HG02763 (cell line): ENCODE results near the gene CCDC87.
"Not testable (repeated sequence)": the region's sequence is repeated elsewhere in the genome, so short reads cannot be mapped to it uniquely, and the experiment has no call there.

Experiments
- ATAC-seq: cut with Tn5 transposase; IDR thresholded peaks from one replicate; pipeline ENCODE4 v1.9.1; 2021; ENCODE audit warnings: mild to moderate bottlenecking, moderate library complexity; ENCODE audit not compliant: unreplicated experiment

CCDC87 gene

DNA sequence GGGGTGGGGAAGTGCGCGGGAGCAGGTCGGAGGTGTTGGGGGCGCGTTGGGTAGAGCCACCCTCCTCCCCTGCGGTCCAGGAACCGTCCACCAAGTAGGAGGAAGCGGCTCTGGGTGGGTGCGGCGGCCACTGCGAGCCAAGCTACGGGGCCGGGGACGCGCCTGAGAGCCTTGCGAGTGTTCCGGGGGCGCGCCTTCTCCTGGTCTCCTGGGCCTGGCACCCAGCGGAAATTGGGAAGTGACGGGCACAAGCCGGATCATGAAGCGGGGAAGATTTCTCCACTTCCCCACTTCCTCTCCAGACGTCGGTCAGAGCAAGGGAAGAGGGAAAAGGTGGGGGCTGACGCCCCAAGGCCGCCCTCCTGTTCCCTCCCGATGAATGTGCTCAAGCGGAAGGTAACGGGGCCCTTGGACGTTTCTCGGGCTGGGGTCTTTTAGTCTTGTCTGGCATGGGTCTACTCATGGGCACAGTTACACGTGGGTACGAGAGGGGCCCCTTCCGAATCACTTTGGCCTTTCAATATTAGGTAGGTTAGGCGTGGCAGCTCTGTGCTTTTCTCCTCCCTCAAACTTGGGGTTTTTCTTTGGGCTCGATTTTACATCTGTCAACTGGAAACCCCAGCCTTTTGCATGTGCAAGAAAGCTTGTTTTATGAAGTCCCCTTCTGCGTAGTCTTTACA lies 24.4 kb upstream of the CCDC87 start:
- ATAC-seq = no peak

DNA sequence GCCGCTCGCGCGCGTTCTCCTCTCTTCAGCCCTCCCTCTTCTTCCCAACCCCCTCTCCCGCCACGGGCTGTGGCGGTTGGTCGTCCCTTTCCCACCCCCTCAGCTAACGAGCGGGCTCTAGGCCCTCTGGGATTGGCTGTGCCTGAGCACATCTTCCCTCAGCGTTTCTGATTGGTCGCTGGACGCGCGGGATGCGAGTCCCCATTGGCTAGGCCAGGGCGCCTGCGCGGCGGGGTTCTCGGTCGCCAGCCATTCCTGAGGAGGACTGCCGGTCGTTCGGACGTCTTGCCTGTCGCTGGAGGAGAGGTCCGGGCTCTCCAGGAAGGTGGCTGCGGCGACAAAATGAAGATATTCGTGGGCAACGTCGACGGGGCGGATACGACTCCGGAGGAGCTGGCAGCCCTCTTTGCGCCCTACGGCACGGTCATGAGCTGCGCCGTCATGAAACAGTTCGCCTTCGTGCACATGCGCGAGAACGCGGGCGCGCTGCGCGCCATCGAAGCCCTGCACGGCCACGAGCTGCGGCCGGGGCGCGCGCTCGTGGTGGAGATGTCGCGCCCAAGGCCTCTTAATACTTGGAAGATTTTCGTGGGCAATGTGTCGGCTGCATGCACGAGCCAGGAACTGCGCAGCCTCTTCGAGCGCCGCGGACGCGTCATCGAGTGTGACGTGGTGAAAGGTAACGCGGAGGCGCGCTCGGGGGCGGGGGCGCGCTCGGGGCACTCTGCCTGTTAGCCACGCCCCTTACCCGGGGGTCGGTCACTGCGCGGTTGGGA lies 23.7 kb upstream of the CCDC87 start, which contains the start of gene RBM14:
TSS of gene RBM14 (plus strand) at position 252 of the 776 bp plus-strand sequence. CDS start at position 343, 91 bp downstream.
- ATAC-seq = peak; percentile 91

DNA sequence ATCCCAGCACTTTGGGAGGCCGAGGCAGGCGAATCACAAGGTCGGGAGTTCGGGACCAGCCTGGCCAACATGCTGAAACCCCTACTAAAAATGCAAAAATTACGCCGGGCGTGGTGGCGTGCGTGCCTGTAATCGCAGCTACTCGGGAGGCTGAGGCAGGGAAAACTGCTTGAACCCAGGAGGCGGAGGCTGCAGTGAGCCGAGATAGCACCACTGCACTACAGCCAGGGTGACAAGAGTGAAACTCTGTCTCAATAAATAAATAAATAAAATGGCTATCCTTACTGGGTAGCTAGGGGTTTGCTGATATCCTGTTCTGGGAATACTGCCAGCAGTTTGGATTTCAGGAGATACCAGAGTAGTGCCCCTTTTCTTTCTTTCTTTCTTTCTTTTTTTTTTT lies 21.2 kb upstream of the CCDC87 start:
- no peak for ATAC-seq

DNA sequence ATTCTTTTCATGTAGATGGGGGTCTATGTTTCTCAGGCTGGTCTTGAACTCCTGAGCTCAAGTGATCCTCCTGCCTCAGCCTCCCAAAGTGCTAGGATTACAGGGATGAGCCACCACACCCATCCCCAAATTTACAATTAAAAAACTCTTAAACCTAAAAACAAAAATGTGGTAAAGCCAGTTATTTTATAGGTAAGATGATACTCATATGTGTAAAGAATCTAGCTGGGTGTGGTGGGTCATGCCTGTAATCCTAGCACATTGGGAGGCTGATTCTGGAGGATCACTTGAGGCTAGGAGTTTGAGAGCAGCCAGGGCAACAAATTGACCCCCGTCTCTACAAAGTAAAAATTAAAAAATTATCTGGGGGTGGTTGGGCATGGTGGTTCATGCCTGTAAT lies 19.6 kb upstream of the CCDC87 start:
- ATAC-seq = no peak

DNA sequence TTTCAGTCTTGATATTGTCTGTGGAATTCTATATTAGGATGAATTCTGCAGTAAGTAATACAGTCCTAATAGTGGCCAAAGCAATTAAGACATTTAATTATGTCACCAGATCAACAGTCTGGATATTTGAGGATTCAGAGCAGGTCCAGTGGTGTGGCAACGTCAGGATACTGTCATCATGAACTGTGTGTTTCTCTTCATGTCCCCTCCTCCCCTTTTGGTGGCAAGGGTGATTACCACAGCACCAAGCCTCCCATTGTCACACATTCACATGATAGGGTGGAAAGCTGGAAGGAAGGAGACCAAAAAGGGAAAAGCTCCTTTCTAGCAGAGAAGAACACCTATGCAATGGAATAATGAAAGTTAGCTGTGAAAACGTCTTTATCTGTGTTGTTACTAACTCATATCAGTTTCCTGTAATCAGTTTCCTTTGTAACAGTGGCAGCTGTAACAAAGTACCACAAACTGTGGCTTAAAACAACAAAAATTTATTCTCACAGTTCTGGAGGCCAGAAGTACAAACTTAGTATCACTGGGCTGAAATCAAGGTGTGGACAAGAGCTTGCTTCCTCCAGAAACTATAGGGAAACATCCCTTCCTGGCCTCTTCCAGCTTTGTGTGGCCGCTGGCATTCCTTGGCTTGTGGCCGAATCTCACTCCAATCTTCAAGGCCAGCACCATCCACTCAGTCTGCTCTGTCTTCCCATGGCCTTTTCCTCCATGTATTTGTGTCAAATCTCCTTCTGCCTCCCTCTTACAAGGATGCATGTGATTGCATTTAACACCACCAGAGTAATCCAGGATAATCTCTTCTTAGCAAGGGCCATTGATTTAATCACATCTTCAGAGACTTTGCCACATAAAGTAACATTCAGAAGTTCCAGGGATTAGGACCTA lies 17.1 kb upstream of the CCDC87 start:
- ATAC-seq = no peak

DNA sequence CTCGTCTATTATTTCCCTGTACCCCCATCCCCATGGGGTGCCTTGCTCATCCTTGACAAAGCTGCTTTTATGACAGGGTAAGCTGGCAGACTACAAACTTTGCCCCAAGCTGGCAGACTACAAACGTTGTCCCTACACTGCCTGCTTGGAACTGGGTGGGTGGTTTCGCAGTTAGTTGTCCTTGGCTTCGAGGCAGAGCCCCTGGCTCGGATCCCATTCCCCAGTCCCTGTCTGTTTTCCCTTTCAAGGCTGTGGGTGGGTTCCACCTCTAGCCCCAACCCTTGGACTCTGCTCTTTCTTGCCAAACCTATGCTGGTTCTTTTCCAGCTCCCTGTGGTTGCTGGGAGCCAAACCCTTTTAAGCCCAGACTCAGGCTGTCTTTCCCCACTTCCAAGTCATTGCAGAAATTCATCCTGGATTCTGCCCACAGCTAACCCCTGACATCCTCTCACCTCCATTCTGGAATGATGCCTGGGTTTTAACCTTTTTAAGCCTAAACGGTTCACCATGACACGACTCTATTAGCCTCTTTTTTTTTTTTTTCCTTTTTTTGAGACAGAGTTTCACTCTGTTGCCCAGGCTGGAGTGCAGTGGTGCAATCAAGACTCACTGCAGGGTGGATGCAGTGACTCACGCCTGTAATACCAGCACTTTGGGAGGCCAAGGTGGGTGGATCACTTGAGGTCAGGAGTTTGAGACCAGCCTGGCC lies 14.4 kb upstream of the CCDC87 start:
- no peak for ATAC-seq

DNA sequence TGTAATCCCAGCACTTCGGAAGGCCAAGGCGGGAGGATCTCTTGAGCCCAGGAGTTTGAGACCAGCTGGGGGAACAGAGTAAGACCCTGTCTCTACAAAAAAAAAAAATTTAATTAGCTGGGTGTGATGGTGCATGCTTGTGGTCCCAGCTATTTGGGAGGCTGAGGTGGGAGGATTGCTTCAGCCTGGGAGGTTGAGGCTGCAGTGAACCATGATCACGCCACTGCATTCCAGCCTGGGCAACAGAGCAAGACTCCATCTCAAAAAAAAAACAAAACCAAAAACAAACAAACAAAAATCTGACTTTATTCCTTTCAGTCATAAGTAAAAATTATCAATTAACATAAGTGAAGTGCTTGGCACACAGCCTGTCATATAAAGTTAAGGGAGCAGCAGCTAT lies 13.7 kb upstream of the CCDC87 start:
- ATAC-seq = not testable (repeated sequence)

DNA sequence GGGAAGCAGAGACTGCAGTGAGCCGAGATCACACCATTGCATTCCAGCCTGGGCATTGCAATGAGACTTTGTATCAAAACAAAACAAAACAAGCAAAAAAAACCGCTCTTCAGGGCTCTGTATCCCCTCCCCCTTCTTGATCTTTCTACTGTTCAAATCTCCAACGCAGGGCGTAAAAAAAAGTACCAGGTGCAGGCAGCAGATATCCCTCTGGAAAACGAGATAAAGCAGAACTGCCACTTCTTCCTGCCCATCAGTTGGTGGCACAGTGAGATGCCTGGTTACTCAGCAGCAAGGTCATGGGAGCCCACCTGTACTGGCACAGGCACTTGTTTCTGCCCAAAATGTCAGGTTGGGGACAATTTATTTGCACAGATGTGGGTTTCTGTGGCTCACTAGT lies 11.3 kb upstream of the CCDC87 start:
- no peak for ATAC-seq

DNA sequence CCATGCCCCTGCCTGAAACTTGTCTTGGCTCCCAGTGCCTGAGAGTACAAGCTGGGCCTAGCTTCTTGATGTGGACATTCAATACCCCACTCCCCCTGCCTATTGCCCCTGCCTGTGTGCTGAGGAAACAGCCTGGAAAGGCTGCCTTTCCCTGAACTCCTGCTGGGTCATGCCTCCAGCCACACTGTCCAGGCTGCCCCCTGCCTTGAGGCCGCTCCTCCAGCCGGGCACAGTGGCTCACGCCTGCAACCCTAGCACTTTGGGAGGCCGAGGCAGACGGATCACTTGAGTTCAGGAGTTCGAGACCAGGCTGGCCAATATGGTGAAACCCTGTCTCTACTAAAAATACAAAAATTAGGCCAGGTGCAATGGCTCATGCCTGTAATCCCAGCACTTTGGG lies 10.2 kb upstream of the CCDC87 start:
- no peak for ATAC-seq

DNA sequence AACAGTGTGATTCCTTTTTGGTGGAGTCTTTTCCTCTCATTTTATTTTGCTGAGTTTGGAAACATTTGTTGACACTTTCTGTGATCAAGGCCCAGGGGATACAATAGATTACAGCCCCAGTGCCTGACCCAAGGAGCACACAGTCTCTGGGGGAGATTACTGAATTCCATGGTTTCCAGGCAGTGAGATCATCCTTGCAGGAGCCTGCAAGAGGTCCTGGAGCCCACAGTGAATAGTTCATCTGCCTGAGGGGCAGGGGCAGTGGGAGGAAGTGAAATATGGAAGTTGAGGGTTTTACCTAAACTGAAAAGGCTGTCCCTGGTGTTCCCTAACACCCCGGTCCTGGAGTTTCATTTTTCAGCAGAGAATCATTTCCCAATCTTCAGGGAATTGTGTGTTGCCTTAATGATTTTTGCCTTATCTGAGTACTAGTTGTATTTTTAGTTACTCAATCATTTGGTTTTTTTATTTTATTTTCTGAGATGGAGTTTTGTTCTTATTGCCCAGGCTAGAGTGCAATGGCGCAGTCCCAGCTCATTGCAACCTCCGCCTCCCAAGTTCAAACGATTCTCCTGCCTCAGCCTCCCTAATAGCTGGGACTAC lies 7.9 kb upstream of the CCDC87 start:
- ATAC-seq = no peak

DNA sequence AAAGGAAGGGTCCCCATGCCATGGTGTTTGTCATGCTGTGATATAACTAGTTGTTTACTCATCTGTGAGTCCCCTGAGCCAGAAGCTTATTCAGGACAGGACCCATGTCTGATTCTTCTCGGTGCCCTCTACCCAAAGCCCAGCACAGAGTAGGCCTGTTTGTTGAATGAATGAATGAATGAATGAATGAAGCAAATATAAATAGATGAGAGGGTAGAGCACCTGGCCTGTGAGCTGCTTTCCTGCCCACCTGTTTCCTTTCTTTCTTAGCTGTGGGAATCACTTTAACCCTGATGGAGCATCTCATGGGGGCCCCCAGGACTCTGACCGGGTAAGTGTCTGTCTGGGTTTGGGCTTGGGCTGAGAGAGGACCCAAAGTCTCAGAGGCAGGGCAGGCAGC lies 7.4 kb upstream of the CCDC87 start:
- no peak for ATAC-seq

DNA sequence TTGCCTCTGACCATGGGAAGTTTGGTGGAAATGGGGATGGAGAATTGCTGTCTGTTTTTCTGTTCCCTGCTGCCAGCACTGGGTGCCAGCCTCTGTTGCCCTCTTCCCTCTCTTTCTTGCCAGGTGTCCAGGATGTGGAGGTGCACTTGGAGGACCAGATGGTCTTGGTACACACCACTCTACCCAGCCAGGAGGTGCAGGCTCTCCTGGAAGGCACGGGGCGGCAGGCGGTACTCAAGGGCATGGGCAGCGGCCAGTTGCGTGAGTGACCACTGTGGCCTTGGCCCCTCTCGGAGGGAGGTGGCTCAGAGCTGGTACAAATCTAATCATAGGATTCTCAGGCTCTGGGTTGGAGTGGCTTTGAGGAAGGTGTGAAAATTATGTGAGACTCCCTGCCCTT lies 6.1 kb upstream of the CCDC87 start:
- ATAC-seq = no peak

DNA sequence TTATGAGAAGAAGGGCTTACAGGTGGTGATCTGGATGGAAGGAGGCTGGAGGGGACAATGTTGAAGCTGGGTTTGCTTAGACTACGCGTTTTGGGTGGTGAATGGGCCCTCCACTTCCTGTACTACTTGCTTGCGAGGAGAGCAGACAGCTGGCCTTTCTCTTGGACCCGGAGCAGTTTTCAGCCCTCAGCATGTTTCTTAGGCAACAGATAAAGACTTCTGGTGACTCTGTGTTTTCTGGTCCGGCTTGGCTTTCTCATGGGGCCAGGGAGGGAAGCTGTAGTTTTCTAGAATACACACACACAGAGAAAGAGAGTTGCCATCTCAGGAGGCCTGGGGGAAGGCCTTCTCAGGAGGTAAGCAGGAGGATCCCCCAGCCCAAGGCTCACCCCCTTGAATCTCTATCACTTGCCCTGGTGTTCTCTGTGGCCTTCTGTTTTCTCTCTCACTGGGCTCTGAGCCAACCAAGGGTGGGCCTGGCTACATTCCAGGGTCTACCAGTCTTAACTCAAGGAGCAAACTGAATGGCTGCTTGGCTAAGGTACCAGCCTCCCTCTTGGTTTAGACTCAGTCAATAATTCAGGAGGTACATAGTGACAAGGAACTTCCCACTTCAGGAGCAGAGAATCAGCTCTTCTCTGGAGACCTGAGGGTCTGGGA lies 2.5 kb upstream of the CCDC87 start:
- no peak for ATAC-seq

DNA sequence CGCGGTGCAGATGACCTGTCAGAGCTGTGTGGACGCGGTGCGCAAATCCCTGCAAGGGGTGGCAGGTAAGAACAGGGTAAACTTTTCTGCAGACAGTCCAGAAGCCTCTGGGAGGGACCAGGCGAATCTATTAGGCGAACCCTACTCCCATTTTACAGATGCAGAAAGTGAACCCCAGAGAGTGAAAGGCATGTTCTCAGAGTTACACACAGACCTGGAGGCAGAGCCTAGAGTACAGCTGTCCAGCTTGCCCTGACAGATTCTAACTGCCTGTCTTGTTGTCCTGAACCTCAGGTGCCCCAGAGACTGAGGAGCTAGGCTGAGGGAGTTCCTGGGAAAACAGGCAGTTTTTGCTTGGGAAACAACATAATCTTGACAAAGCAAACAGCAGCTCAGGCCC lies 787 bp upstream of the CCDC87 start:
- ATAC-seq = no peak

DNA sequence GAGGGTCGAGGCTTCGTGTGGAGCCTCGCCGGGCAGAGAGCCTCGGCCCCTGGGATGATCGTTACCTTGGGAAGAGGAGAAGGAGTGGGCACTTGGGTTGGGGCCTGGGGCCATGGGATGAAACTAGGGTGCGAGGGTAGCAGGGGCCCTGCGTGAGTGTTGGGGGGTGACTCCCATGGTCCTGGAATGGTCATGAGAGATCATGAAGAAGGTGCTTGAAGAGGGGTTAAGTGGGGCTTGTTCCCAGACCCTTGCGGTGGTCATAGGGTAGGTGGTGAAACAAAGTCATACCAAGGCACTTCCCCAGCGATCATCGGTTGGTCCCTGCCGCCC lies 406 bp upstream of the CCDC87 start:
- peak; percentile 13 for ATAC-seq

DNA sequence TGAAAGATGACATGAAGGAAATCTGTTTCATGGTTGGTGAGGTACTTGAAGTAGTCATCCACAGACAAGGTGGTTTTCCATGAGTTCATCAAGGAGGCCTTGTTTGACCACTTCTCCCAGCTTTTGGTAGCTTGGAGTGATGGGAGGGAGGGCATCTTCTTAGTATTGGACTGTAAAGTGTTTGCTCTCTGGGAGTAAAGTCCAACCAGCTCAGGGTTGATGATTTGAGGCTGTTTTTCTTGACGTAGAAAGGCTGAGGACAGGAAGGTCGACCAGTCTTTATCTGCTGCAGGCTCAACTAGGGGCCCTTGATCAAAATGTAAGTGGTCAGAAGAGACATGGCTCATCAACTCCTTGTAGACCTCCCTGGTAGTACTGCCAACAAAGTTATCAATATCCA lies 1.7 kb downstream of the CCDC87 start:
- no peak for ATAC-seq

DNA sequence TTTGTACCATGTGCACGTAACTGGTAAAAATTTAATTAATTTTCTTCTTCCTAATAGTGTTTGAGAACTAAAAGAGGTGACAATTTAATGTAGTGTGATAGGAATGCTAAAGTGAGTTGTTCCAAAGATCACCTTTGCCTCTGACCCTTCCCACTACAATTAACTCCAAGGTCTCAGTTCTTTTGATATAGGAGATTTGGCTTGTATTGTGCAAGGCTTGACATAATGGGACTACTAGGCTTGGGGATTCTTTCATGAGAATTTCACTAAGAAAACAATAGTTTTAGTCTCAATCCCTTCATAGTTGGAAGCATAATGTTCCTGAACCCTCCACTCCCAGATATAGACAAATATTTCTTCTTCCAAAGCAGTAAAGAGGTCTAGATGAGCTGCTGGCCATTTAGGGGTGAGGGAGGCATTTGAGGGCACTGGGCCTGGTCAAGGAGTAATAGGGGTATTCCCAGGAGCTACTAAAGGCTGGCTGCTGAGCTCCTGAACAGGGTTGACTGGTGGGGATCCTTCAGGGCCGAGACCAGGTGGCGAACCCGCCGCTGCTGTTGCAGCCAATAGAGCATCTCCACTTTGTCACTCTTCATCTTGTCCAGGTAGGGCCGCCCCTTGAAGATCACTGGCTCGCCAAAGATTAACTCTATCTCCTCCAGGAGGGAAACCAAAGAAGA lies 2.7 kb downstream of the CCDC87 start:
- ATAC-seq = no peak

DNA sequence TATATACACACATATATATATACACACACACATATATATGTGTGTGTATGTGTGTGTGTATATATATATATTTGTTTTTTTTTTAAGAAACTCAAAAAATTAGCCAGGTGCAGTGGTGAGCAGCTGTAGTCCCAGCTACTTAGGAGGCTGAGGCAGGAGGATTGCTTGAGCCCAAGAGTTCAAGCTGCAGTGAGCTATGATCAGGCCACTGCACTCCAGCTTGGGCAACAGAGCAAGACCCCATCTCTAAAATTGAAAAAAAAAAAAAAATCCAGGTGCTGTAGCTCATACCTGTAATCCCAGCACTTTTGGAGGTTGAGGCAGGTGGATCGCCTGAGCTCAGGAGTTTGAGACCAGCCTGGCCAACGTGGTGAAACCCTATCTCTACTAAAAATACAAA lies 3.5 kb downstream of the CCDC87 start:
- ATAC-seq = not testable (repeated sequence)

DNA sequence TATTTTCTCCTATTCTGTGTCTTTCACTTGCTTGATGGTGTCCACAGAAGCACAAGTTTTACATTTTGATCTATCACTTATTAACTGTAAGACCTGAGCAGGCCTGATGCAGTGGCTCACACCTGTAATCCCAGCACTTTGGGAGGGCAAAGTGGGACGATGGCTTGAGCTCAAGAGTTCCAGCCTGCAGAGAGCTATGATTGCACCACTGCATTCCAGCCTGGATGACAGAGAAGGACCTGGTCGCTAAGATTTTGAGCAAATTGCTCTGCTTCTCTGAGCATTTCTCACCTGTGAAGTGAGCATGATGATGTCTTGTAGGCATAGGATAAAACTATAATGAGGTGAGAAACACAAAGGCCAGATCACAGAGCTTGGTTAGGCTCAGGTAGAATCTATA lies 6.7 kb downstream of the CCDC87 start:
- no peak for ATAC-seq

DNA sequence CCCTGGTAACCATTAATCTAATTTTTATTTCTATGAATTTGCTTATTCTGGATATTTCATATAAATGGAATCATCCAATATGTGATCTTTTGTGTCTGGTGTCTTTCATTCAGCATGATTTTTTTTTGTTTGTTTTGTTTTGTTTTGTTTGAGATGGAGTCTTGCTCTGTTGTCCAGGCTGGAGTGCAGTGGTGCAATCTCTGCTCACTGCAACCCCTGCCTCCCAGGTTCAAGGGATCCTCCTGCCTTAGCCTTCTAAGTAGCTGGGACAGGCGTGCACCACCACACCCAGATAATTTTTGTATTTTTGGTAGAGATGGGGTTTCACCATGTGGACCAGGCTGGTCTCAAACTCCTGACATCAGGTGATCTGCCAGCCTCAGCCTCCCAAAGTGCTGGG lies 7.4 kb downstream of the CCDC87 start:
- not testable (repeated sequence) for ATAC-seq
